Activated CD8-positive, alpha-beta T cell treated with anti-CD3 and anti-CD28 coated beads, Interleukin-2, amount 10 ng/mL, durations not matched to agents 7 days and 5 days (primary cell): Measurements from ENCODE around the gene DCDC1. TPM values are rescaled to one million over a fixed set of nuclear protein-coding genes. Genes with fewer than 3 reads are reported as not detected.
A peak's percentile ranks its signal among the peaks of the same experiment; 100 is the strongest.

Experiments
- ATAC-seq: fragments of 150-1000 bp; cut with Tn5 transposase; one replicate; pipeline ENCODE4 v1.10.0; 2021; ENCODE audit warnings: moderate library complexity
- CTCF ChIA-PET: fragments of 350-600 bp; sonication (Branson Sonifier 250); formaldehyde crosslinking; loops from one replicate; lab custom pipeline; 2021; ENCODE audit warnings: antibody characterized with exemption; lab: Charles Lee
- POLR2A ChIA-PET: fragments of 350-600 bp; sonication (Branson Sonifier 250); formaldehyde crosslinking; loops from one replicate; lab custom pipeline; 2021; ENCODE audit warnings: antibody characterized with exemption; lab: Charles Lee
- DNase-seq: peaks from one replicate; pipeline ENCODE4 v3.0.0-alpha.2; 2020
- H3K27ac Mint-ChIP-seq: one replicate; pipeline ENCODE4 v1.8.0; 2021; ENCODE audit warnings: mild to moderate bottlenecking, mixed read lengths
- H3K27me3 Mint-ChIP-seq: one replicate; pipeline ENCODE4 v1.8.0; 2021; ENCODE audit warnings: low read depth, mixed read lengths
- H3K36me3 Mint-ChIP-seq: one replicate; pipeline ENCODE4 v1.8.0; 2021; ENCODE audit warnings: low read depth, mixed read lengths
- H3K4me1 Mint-ChIP-seq: one replicate; pipeline ENCODE4 v1.8.0; 2021; ENCODE audit warnings: low read depth, mixed read lengths
- H3K4me3 Mint-ChIP-seq: one replicate; pipeline ENCODE4 v1.8.0; 2021; ENCODE audit warnings: mild to moderate bottlenecking, mixed read lengths
- H3K9me3 Mint-ChIP-seq: one replicate; pipeline ENCODE4 v1.8.0; 2022; ENCODE audit warnings: mixed read lengths; ENCODE audit not compliant: insufficient read depth
- total RNA-seq, 2 experiments: library from RNA; stranded (reverse); gene quantifications; one replicate each; pipeline ENCODE4 v1.2.3, GENCODE V29; 2021

Gene DCDC1
- total RNA-seq, 2 experiments from 2014 or later = not detected

DNA sequence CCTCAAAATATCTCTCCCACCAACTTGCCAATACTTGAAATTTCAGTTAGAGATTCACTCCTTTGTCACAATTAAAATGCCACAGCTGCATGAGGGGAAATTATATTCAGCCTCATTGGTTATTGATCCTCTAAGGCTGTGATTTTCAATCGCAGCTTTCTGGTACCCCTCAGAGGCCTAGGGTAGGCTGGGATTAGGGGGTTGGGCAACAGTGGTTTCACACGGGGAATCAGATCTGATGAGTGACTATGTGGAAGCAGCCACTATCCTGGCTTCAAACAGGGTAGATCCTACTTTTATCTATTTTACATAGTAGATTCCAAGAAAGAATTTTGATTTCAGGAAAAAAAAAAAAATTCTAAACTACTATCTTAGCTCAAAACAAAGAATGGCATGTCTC is 252.5 kb downstream of the DCDC1 start:
- Mint-ChIP-seq H3K36me3 (no peaks in the 10 kb centered on the region), H3K27me3 (no peaks in the 10 kb centered on the region), H3K27ac (no peak overlapping the region), H3K4me1 (no peaks in the 10 kb centered on the region), H3K9me3 (no peaks in the 10 kb centered on the region), H3K4me3 (no peak overlapping the region)
- DNase-seq (no peak), ATAC-seq (no peak)
- ChIA-PET CTCF (no interaction called here), POLR2A (no interaction called here)

DNA sequence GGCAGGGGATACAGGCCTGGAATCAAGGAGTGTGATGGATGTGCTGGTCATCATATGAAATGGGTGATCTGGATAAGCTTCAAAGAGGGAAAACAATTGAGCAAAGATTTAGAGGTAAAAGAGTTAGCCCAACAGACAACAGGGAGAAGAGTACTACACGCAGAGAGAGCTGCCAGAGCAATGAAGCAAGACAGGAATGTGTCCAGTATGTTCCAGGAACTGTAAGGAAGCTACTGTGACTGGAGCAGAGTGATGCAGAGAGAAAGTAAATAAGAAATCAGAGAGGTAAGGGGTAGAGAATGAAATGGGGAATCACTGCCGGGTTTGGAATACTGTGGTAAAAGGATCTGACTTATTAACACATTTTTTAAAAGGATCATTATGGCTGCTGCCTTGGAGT is 255.1 kb downstream of the DCDC1 start:
- no peaks in the 10 kb centered on the region for H3K4me1 Mint-ChIP-seq
- DNase-seq (no peak), ATAC-seq (no peak)
- no peaks in the 10 kb centered on the region for H3K9me3 Mint-ChIP-seq
- no peaks in the 10 kb centered on the region for H3K36me3 Mint-ChIP-seq
- POLR2A ChIA-PET = no interaction called here
- no peak overlapping the region for H3K4me3 Mint-ChIP-seq
- no peaks in the 10 kb centered on the region for H3K27me3 Mint-ChIP-seq
- CTCF ChIA-PET = no interaction called here
- no peak overlapping the region for H3K27ac Mint-ChIP-seq

DNA sequence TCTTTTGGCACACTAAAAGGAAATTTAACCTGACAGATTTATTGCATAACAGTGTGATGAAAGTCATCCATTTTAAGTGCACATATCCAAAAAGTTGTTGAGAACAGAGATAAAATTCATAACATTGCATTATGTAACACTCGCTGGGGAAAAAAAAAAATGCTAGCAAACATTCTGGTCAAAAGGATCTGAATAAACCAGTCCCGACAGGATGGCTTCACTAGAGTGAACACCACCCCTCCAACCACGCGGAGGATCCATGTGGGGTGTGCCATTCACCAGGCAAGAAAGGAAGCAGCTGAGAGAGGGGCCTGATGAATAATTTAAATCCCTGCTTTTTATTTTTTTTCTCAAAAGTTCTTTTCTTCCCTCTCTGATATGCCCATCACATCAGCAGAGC is 258.7 kb downstream of the DCDC1 start:
- Mint-ChIP-seq H3K4me3 (no peak overlapping the region), H3K27ac (no peak overlapping the region), H3K4me1 (no peaks in the 10 kb centered on the region), H3K9me3 (no peaks in the 10 kb centered on the region), H3K36me3 (no peaks in the 10 kb centered on the region), H3K27me3 (no peaks in the 10 kb centered on the region)
- CTCF ChIA-PET = no interaction called here
- POLR2A ChIA-PET = no interaction called here
- DNase-seq (no peak), ATAC-seq (no peak)

DNA sequence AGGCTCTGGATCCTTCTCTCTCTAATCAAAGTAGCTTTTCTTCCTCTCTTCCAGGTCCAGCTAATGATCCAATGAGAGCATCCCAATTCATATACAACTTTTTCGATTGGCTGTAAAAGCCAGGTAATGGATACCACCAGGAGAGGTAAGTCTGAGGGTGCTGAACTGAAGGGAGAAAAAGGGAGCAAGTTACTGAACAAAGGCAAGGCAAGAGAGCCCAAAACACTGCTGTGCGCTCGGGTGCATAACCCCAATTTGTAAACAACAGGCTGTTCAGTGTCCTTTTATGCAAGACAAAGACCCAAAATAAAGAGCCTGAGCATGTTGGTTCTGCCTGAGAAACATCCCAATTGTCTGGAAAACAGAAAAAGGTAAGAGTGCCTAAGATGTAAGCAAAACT is 260.1 kb downstream of the DCDC1 start:
- ChIA-PET POLR2A (no interaction called here), CTCF (no interaction called here)
- Mint-ChIP-seq H3K4me3 (no peak overlapping the region), H3K9me3 (no peaks in the 10 kb centered on the region), H3K4me1 (no peaks in the 10 kb centered on the region), H3K27me3 (no peaks in the 10 kb centered on the region), H3K27ac (no peak overlapping the region), H3K36me3 (no peaks in the 10 kb centered on the region)
- no peak for DNase-seq
- no peak for ATAC-seq

DNA sequence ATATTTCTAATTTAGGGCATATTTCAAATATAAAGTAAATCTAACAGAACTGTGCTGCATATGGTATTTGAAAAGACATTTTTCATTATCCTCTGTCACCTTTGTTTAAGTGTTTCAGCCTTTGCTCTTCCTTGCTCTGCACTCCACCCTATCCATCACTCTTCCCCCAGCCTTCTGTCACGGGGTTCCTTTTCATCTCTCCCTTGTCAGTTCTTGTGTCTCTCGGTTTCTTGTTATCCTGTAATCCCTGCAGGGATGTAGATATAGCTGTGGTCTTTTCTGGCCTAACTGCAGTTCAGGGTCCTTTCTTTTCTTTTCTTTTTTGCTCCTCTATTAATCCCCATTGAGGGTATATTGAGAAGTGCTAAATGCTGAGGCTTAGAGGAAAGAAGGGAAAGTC is 261.9 kb downstream of the DCDC1 start:
- Mint-ChIP-seq H3K9me3 (no peaks in the 10 kb centered on the region), H3K27me3 (no peaks in the 10 kb centered on the region)
- CTCF ChIA-PET = interaction anchor here (1.1 to 1.5 kb wide), 5 partner anchors 8 to 1068 kb away, joined by 3 to 8 read pairs (median 4); no protein-coding TSS in a partner anchor

DNA sequence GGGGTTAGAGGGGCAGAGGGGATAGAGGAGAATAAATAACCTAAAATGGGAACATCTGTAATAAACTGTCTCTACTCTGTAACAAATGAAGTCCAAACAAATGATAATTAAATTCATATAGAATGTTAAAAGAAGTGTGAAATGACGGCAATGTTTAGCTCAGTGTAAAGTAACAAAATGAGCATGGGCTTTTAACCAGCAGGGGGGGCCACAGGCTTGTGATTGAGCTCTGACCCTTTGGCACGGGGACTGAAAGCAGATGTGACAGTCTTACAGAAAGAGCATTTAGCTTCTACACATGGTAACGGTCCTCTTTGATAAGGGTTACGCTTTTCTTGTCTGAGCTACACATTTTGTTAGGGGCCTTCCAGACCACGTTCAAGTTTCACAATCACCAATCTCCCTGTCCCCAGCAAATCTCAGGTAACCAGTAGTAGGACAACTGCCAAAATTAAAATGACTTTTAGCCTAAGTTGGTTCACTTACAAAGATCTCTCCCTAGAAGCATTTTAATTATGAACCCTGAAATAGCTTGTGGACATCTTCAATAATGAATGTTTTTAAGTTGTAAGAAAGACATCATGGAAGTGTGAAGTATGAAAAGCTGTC is 262.5 kb downstream of the DCDC1 start:
- ATAC-seq = no peak

More for the DNA sequence above, 261.9 kb downstream of the DCDC1 start:
- no peak overlapping the region for H3K27ac Mint-ChIP-seq
- ATAC-seq = no peak
- POLR2A ChIA-PET = no interaction called here
- no peaks in the 10 kb centered on the region for H3K36me3 Mint-ChIP-seq
- DNase-seq = no peak
- no peaks in the 10 kb centered on the region for H3K4me1 Mint-ChIP-seq
- no peak overlapping the region for H3K4me3 Mint-ChIP-seq

DNA sequence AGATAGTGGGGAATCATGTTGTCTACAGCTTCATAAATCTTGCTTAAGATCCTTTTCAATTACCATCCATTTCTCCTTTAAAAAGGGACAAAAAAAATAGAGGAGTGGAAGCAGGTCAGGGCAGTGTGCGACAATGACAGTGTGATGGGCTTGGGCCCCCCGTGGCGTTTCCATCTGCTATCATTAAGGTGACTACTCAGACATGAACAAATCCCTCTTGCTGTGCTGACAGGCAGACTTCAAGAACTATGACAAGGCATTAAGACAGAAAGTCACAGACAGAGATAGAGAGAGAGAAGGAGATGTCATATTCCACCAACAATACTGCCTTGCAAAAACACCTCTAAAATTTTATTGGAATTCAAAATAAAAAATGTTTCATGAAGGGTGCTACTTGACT is 263.2 kb downstream of the DCDC1 start:
- CTCF ChIA-PET = interaction anchor here (0.6 to 1.5 kb wide), 6 partner anchors 10 to 1070 kb away, joined by 3 to 8 read pairs (median 4); no protein-coding TSS in a partner anchor
- H3K36me3 Mint-ChIP-seq = no peaks in the 10 kb centered on the region
- POLR2A ChIA-PET = no interaction called here
- no peaks in the 10 kb centered on the region for H3K27me3 Mint-ChIP-seq
- no peaks in the 10 kb centered on the region for H3K9me3 Mint-ChIP-seq
- no peaks in the 10 kb centered on the region for H3K4me1 Mint-ChIP-seq
- DNase-seq (no peak), ATAC-seq (no peak)
- H3K27ac Mint-ChIP-seq = no peak overlapping the region
- H3K4me3 Mint-ChIP-seq = no peak overlapping the region

More for the DNA sequence above, 262.5 kb downstream of the DCDC1 start:
- Mint-ChIP-seq H3K4me1 (no peaks in the 10 kb centered on the region), H3K9me3 (no peaks in the 10 kb centered on the region), H3K27ac (no peak overlapping the region), H3K36me3 (no peaks in the 10 kb centered on the region), H3K4me3 (no peak overlapping the region), H3K27me3 (no peaks in the 10 kb centered on the region)
- peak; percentile 51 for DNase-seq
- ChIA-PET POLR2A (no interaction called here), CTCF (interaction anchor here (0.6 to 1.5 kb wide), 6 partner anchors 9 to 1069 kb away, joined by 3 to 8 read pairs (median 4); no protein-coding TSS in a partner anchor)

DNA sequence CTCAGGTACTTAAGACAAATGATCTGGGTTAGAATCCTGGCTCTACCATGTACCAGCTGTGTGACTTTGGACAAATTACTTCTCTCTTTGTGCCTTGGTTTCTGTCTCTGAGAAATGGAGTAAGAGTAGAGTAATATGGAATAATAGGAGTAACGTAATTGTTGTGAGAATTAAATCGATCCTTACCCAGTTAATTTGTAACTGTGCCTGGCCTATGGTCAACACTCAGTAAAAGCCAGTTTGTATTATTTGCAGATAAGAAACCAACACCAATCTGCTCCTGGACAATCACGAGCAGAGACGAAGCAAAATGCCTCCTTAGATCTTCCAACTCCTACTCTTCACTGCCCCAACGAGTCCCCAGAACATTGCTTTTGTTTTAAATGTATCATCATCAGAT is 266.7 kb downstream of the DCDC1 start:
- DNase-seq (no peak), ATAC-seq (no peak)
- Mint-ChIP-seq H3K4me1 (no peaks in the 10 kb centered on the region), H3K9me3 (no peaks in the 10 kb centered on the region), H3K27ac (no peak overlapping the region), H3K36me3 (no peaks in the 10 kb centered on the region), H3K4me3 (no peak overlapping the region), H3K27me3 (no peaks in the 10 kb centered on the region)
- ChIA-PET POLR2A (no interaction called here), CTCF (no interaction called here)

DNA sequence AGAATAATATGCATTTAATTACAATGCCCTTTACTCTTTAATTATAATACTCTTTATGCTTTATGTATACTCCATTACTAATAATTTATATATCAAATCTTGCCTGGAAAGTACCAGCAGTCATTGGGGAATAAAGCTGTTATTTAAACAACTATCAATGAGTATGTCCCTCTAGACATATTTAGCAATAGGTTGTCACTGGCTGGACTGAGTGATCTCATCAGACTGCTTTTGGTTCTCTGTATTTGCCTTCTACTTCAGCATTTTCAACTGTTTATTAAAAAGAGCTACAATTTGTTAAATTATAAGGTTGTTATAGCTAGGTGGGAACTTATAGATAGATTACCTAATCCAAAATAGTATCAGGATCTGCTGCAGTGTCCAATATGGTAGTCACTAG is 267.2 kb downstream of the DCDC1 start:
- H3K4me3 Mint-ChIP-seq = no peak overlapping the region

DNA sequence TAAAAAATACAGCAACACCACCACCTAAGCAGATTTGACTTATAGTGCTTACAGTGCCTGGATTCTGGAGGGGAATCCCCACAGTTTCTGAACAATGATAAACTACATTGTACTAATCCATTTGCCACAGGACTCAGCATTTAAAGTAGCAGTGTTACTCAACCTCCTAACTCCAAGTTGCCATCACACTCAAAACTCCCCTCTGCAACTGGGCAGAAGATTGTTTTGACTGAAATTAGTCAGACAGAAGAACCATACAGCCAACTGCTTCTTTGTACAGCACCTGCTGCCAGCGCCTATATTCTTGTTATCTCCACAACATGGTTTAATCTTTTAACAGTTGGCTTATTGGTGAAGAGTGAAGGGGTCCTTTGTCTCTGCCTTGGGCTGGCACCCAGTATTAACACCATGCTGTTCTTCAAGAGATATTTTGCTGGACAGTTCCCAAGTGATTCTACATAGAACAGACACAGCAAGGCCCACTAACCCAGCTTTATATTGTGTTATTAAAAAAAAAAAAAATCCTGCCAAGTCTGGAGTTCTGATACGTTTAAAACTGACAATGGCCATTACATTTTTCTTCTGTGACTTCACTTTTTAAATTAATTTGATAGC is 273.2 kb downstream of the DCDC1 start:
- Mint-ChIP-seq H3K4me3 (no peak overlapping the region), H3K9me3 (no peaks in the 10 kb centered on the region), H3K36me3 (no peaks in the 10 kb centered on the region), H3K27me3 (no peaks in the 10 kb centered on the region), H3K27ac (no peak overlapping the region), H3K4me1 (no peaks in the 10 kb centered on the region)
- DNase-seq = no peak
- ATAC-seq = no peak
- CTCF ChIA-PET = no interaction called here
- POLR2A ChIA-PET = no interaction called here

More for the DNA sequence above, 267.2 kb downstream of the DCDC1 start:
- DNase-seq (no peak), ATAC-seq (no peak)
- H3K9me3 Mint-ChIP-seq = no peaks in the 10 kb centered on the region
- no peaks in the 10 kb centered on the region for H3K36me3 Mint-ChIP-seq
- H3K4me1 Mint-ChIP-seq = no peaks in the 10 kb centered on the region
- POLR2A ChIA-PET = no interaction called here
- H3K27ac Mint-ChIP-seq = no peak overlapping the region
- H3K27me3 Mint-ChIP-seq = no peaks in the 10 kb centered on the region
- CTCF ChIA-PET = no interaction called here

DNA sequence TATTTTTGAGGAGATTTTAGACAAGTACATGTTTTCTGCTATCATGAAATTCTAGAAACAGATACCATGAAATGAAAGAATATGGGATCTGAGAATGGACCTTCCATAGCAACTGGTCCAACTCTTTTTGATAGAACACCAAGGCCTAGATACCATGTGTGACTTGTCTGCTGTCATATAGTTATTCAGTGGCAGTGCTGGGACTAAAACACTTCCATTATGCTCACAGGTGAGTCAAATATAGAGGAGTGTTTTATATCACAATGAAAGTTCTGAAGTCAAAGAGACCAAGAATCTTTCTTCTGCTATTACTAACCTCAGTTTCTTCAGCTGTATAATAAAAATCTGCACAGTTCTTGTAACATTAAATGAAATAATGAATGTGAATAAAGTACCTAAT is 276.9 kb downstream of the DCDC1 start:
- H3K36me3 Mint-ChIP-seq = no peaks in the 10 kb centered on the region
- CTCF ChIA-PET = no interaction called here
- no peaks in the 10 kb centered on the region for H3K4me1 Mint-ChIP-seq
- H3K9me3 Mint-ChIP-seq = peaks cover 12% of the 10 kb centered on the region
- H3K27me3 Mint-ChIP-seq = no peaks in the 10 kb centered on the region
- DNase-seq (no peak), ATAC-seq (no peak)
- POLR2A ChIA-PET = no interaction called here
- H3K4me3 Mint-ChIP-seq = no peak overlapping the region
- H3K27ac Mint-ChIP-seq = no peak overlapping the region

DNA sequence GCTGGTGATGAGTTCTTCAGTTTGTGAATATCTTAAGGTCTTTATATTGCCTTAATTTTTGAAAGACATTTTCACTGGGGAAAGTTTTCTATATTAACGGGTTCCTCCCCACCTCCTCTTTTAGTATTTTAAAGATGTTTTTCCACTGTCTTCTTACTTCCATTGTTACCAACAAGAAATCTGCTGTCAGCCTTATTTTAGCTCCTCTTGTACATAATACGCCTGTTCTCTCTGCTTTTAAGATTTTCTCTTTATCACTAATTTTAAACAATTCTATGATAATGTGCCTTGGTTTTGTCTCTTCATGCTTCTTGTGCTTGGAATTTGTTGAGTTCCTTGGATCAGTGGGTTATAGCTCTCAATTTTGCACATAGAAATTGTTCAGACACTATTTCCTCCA is 280.4 kb downstream of the DCDC1 start:
- Mint-ChIP-seq H3K36me3 (no peaks in the 10 kb centered on the region), H3K27ac (no peak overlapping the region), H3K4me1 (no peaks in the 10 kb centered on the region), H3K27me3 (no peaks in the 10 kb centered on the region), H3K9me3 (peaks cover 12% of the 10 kb centered on the region), H3K4me3 (no peak overlapping the region)
- CTCF ChIA-PET = interaction anchor here (0.6 kb wide), 1 partner anchor 655 kb away, joined by 3 read pairs; no protein-coding TSS in a partner anchor
- ATAC-seq (no peak), DNase-seq (no peak)
- POLR2A ChIA-PET = no interaction called here
